Ovary (tissue), 3 donors: ENCODE results near the gene CFDP1.

ENCODE experiments used
- EP300 ChIP-seq: sonication (generic); formaldehyde crosslinking; IDR thresholded peaks from one replicate; pipeline ENCODE4 v1.6.1; 2017; ENCODE audit warnings: antibody characterized with exemption
- TF ChIP-seq, protein P1 (sequence below), 3 donors: fragments of 450-650 bp in 2 of 3; fragments of 200-600 bp in 1 of 3; IDR thresholded peaks; one replicate each; pipeline versions ENCODE4 v1.5.1 to v1.8.0; 2016 to 2022; ENCODE audit warnings: antibody characterized with exemption in 3 of 3, mild to moderate bottlenecking in 1 of 3
- donor health status: DM: no; HTN: no; CAD: no.

DNA sequence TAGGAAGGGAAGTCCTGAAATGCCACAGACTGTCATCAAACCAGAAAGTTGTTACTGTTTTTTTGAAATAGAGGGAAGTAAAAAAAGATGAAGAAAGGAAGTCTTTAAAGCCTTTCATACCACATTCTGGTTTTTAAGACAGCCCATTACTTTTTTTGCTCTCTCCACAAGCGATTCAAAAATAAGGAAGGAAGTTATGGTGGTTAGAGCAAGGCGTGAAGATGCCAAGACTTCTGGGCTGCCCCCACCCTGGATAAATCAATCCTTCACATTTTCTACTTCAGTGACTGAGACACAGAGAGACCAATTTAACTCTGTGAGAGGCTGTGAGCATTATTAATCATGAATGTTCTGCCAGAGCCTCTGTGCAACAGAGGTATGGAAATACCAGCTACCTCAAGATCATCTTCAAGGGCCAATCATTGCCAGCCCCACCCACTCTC is 99.6 kb downstream of the CFDP1 start:
- TF ChIP-seq, protein P1, sequence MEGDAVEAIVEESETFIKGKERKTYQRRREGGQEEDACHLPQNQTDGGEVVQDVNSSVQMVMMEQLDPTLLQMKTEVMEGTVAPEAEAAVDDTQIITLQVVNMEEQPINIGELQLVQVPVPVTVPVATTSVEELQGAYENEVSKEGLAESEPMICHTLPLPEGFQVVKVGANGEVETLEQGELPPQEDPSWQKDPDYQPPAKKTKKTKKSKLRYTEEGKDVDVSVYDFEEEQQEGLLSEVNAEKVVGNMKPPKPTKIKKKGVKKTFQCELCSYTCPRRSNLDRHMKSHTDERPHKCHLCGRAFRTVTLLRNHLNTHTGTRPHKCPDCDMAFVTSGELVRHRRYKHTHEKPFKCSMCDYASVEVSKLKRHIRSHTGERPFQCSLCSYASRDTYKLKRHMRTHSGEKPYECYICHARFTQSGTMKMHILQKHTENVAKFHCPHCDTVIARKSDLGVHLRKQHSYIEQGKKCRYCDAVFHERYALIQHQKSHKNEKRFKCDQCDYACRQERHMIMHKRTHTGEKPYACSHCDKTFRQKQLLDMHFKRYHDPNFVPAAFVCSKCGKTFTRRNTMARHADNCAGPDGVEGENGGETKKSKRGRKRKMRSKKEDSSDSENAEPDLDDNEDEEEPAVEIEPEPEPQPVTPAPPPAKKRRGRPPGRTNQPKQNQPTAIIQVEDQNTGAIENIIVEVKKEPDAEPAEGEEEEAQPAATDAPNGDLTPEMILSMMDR (IDR thresholded peaks at IDR 0.05) = no peak
- TF ChIP-seq EP300 = no peak
